Loucy (cell line): ENCODE data around the gene PCSK5.

Source experiments
- EZH2phosphoT487 ChIP-seq: fragments of 200-600 bp; IDR thresholded peaks from 2 replicates; pipeline ENCODE4 v1.6.1; 2018; ENCODE audit warnings: antibody characterized with exemption, mild to moderate bottlenecking, moderate library complexity, borderline replicate concordance
- TF ChIP-seq, protein P1 (sequence below): fragments of 200-600 bp; sonication (generic); conservative IDR thresholded peaks from 2 replicates; pipeline ENCODE4 v1.5.1; 2014; ENCODE audit warnings: mild to moderate bottlenecking, antibody characterized with exemption, low read length

DNA sequence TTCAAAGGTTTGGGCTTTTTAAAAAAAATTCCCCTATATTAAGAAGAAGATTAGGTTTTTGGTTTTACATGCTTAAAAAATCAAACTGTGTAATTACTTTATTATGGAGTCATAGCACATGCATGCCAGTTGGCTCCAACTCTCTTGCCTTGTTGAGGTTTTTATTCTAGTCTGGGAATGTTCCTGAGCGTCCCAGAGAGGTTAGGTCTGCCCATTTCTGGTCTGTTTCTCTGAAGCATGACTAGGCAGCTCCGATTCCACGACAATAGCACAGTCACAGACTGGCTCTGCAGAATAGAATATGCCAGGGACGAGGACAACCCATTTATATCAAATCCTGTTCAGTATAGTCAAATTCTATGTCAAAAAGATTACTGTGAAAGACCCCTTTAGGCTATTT, 217.0 kb downstream of the PCSK5 start:
- TF ChIP-seq, protein P1, sequence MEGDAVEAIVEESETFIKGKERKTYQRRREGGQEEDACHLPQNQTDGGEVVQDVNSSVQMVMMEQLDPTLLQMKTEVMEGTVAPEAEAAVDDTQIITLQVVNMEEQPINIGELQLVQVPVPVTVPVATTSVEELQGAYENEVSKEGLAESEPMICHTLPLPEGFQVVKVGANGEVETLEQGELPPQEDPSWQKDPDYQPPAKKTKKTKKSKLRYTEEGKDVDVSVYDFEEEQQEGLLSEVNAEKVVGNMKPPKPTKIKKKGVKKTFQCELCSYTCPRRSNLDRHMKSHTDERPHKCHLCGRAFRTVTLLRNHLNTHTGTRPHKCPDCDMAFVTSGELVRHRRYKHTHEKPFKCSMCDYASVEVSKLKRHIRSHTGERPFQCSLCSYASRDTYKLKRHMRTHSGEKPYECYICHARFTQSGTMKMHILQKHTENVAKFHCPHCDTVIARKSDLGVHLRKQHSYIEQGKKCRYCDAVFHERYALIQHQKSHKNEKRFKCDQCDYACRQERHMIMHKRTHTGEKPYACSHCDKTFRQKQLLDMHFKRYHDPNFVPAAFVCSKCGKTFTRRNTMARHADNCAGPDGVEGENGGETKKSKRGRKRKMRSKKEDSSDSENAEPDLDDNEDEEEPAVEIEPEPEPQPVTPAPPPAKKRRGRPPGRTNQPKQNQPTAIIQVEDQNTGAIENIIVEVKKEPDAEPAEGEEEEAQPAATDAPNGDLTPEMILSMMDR = no peak
- TF ChIP-seq EZH2phosphoT487 = no peak
